ENCODE data around the gene GOLGA1.
A peak's percentile ranks its signal among the peaks of the same experiment; 100 is the strongest.

The GOLGA1 gene

GRCh38 chr9:124863371-124863871 lies 77.5 kb downstream of the GOLGA1 start:
- TF ChIP-seq, protein P1, sequence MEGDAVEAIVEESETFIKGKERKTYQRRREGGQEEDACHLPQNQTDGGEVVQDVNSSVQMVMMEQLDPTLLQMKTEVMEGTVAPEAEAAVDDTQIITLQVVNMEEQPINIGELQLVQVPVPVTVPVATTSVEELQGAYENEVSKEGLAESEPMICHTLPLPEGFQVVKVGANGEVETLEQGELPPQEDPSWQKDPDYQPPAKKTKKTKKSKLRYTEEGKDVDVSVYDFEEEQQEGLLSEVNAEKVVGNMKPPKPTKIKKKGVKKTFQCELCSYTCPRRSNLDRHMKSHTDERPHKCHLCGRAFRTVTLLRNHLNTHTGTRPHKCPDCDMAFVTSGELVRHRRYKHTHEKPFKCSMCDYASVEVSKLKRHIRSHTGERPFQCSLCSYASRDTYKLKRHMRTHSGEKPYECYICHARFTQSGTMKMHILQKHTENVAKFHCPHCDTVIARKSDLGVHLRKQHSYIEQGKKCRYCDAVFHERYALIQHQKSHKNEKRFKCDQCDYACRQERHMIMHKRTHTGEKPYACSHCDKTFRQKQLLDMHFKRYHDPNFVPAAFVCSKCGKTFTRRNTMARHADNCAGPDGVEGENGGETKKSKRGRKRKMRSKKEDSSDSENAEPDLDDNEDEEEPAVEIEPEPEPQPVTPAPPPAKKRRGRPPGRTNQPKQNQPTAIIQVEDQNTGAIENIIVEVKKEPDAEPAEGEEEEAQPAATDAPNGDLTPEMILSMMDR (IDR thresholded peaks at IDR 0.05; ENCODE audit: control insufficient read depth, insufficient read depth, low read depth, low read length, missing control alignments): no peak
- no peak overlapping the region for H3K4me3 ChIP-seq (ENCODE audit: control insufficient read depth, low read depth, low read length)
- DNase-seq (ENCODE audit: low read depth): no peak

GRCh38 chr9:124861342-124862229 lies 79.3 kb downstream of the GOLGA1 start, which contains the start of the genes ARPC5L and RPL35:
Gene ARPC5L, plus strand, starts transcription at chr9:124862130. Its CDS starts 7,161 bp downstream, at chr9:124869291.
Gene RPL35, minus strand, starts transcription at chr9:124861957. Its CDS starts 45 bp downstream, at chr9:124861912.
- TF ChIP-seq, protein P1 (IDR thresholded peaks at IDR 0.05; ENCODE audit: control insufficient read depth, insufficient read depth, low read depth, low read length, missing control alignments): peak; percentile 32
- H3K4me3 ChIP-seq (ENCODE audit: control insufficient read depth, low read depth, low read length): peak within 1 kb of the TSS; percentile 77

GRCh38 chr9:124860582-124861341 lies 80.1 kb downstream of the GOLGA1 start:
- no peak for DNase-seq (ENCODE audit: low read depth)
- peak overlapping the region; percentile 77 for H3K4me3 ChIP-seq (ENCODE audit: control insufficient read depth, low read depth, low read length)
- TF ChIP-seq, protein P1 (IDR thresholded peaks at IDR 0.05; ENCODE audit: control insufficient read depth, insufficient read depth, low read depth, low read length, missing control alignments): no peak

More at GRCh38 chr9:124861342-124862229, 79.3 kb downstream of the GOLGA1 start, which contains the start of the genes ARPC5L and RPL35:
- DNase-seq (ENCODE audit: low read depth): peak; percentile 64

- no peak for DNase-seq (ENCODE audit: low read depth)
- TF ChIP-seq, protein P1 (IDR thresholded peaks at IDR 0.05; ENCODE audit: control insufficient read depth, insufficient read depth, low read depth, low read length, missing control alignments): no peak
- H3K4me3 ChIP-seq (ENCODE audit: control insufficient read depth, low read depth, low read length): peak overlapping the region; percentile 77
These were observed 80.9 kb downstream of the GOLGA1 start for GRCh38 chr9:124859803-124860581.

DNA sequence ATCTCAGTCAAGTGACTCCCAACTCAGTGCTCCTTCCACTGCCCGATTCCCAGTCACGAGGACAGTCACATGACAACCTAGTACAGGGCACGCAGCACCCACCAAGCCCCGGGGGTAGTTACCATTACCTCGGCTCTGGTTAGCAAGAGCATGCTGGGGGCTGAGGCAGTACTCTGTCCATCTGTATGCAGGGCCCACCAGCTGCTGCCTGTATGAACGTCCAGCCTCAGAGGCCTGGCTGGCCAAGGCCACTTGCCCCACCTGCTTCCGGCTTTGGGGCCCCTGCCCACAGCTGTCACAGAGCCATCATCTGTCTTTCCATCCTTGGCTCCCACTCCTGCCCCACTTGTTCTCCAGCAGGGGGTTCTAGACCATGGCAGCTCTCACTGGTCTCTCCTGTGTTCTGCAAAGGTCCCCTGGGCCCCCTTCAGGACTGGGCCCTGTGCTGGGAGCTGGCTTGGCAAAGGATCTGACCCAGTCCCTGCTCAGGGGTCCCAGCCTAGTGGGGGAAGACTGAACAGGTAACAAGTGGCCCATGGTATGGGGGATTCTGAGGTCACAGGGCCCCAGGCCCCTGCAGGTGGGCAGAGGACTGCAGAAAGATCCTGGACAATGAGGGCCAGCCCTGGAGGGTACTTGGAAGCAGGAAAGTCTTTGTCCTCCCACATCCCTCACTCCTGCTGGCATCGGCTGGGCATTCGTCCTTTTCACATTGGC lies 82.4 kb downstream of the GOLGA1 start:
- TF ChIP-seq, protein P1 (IDR thresholded peaks at IDR 0.05; ENCODE audit: control insufficient read depth, insufficient read depth, low read depth, low read length, missing control alignments): no peak
- no peak overlapping the region for H3K4me3 ChIP-seq (ENCODE audit: control insufficient read depth, low read depth, low read length)
- no peak for DNase-seq (ENCODE audit: low read depth)
